WTC11 (cell line): ENCODE data around the gene PER3. TPM values are rescaled to one million over a fixed set of nuclear protein-coding genes. Genes with fewer than 3 reads are reported as not detected.

Experiments used
- ATAC-seq: fragments of 200-7000 bp; cut with Tn5 transposase; 2 replicates; pipeline ENCODE4 v1.10.0; 2021; ENCODE audit warnings: mild to moderate bottlenecking, moderate library complexity
- CTCF ChIA-PET: fragments of 300-600 bp; sonication (Branson Sonifier 250); formaldehyde crosslinking; loops from one replicate; lab custom pipeline; 2021; ENCODE audit warnings: antibody characterized with exemption; lab: Charles Lee
- POLR2A ChIA-PET: fragments of 350-600 bp; sonication (Branson Sonifier 250); formaldehyde crosslinking; loops from one replicate; lab custom pipeline; 2021; ENCODE audit warnings: antibody characterized with exemption; lab: Charles Lee
- DNase-seq: peaks from one replicate; pipeline ENCODE4 v3.0.0; 2021; ENCODE audit warnings: low spot score
- H3K27ac Mint-ChIP-seq: 2 replicates; pipeline ENCODE4 v1.8.0; 2021; ENCODE audit warnings: mixed read lengths
- H3K27me3 Mint-ChIP-seq: 2 replicates; pipeline ENCODE4 v1.8.0; 2021; ENCODE audit warnings: low read depth, mild to moderate bottlenecking, moderate library complexity, mixed read lengths
- H3K36me3 Mint-ChIP-seq: 2 replicates; pipeline ENCODE4 v1.8.0; 2021; ENCODE audit warnings: mixed read lengths
- H3K4me1 Mint-ChIP-seq: 2 replicates; pipeline ENCODE4 v1.8.0; 2022; ENCODE audit warnings: mixed read lengths
- H3K4me3 Mint-ChIP-seq: 2 replicates; pipeline ENCODE4 v1.8.0; 2021; ENCODE audit warnings: mild to moderate bottlenecking, moderate library complexity, mixed read lengths
- H3K9me3 Mint-ChIP-seq: 2 replicates; pipeline ENCODE4 v1.8.0; 2021; ENCODE audit warnings: mixed read lengths
- CDX4 ChIP-seq: fragments of 250-450 bp; sonication (Bioruptor Pico); IDR thresholded peaks from 2 replicates; pipeline ENCODE4 v1.9.0; 2021; ENCODE audit warnings: moderate library complexity, mild to moderate bottlenecking, inconsistent platforms, borderline replicate concordance
- CTCF ChIP-seq: fragments of 200-600 bp; IDR thresholded peaks from 2 replicates; pipeline ENCODE4 v1.8.0; 2022; ENCODE audit warnings: antibody characterized with exemption
- ESRRA ChIP-seq: sonication (generic); formaldehyde crosslinking; IDR thresholded peaks from 2 replicates; pipeline ENCODE4 v1.8.1; 2022; ENCODE audit warnings: mild to moderate bottlenecking, missing genetic modification reagents, borderline replicate concordance
- FOXJ3 ChIP-seq: sonication (generic); formaldehyde crosslinking; IDR thresholded peaks from 2 replicates; pipeline ENCODE4 v1.9.0; 2021; ENCODE audit warnings: missing genetic modification reagents, mild to moderate bottlenecking, borderline replicate concordance
- MYBL2 ChIP-seq: sonication (generic); formaldehyde crosslinking; IDR thresholded peaks from 2 replicates; pipeline ENCODE4 v1.8.1; 2023; ENCODE audit warnings: mild to moderate bottlenecking, moderate library complexity, missing genetic modification reagents
- NFATC4 ChIP-seq: fragments of 250-450 bp; sonication (Bioruptor Pico); IDR thresholded peaks from 2 replicates; pipeline ENCODE4 v1.9.0; 2021; ENCODE audit warnings: mild to moderate bottlenecking
- OVOL2 ChIP-seq: fragments of 250-450 bp; sonication (Bioruptor Pico); IDR thresholded peaks from 2 replicates; pipeline ENCODE4 v1.9.0; 2021; ENCODE audit warnings: mild to moderate bottlenecking, borderline replicate concordance
- PRDM15 ChIP-seq: sonication (generic); formaldehyde crosslinking; IDR thresholded peaks from 2 replicates; pipeline ENCODE4 v1.8.0; 2022; ENCODE audit warnings: missing genetic modification reagents
- ZNF138 ChIP-seq: sonication (generic); formaldehyde crosslinking; conservative IDR thresholded peaks from 2 replicates; pipeline ENCODE4 v1.8.1; 2022; ENCODE audit warnings: mild to moderate bottlenecking, moderate library complexity, missing genetic modification reagents
- ZNF317 ChIP-seq: sonication (generic); formaldehyde crosslinking; IDR thresholded peaks from 2 replicates; pipeline ENCODE4 v1.8.1; 2023; ENCODE audit warnings: low read depth, mild to moderate bottlenecking, moderate library complexity, missing genetic modification reagents, borderline replicate concordance
- ZNF423 ChIP-seq: fragments of 250-450 bp; sonication (Bioruptor Pico); IDR thresholded peaks from 2 replicates; pipeline ENCODE4 v2.1.2; 2022; ENCODE audit warnings: mild to moderate bottlenecking, moderate library complexity
- total RNA-seq: library from RNA; stranded (reverse); gene quantifications from 3 replicates; pipeline ENCODE4 v1.2.3, GENCODE V29; 2021
- TF ChIP-seq, protein P1 (sequence below): sonication (generic); formaldehyde crosslinking; IDR thresholded peaks from 2 replicates; pipeline ENCODE4 v1.8.0; 2022; ENCODE audit warnings: mild to moderate bottlenecking, missing genetic modification reagents
- TF ChIP-seq, protein P2 (sequence below): fragments of 250-450 bp; sonication (Bioruptor Pico); IDR thresholded peaks from 2 replicates; pipeline ENCODE4 v1.9.0; 2021; ENCODE audit warnings: mild to moderate bottlenecking, borderline replicate concordance
- TF ChIP-seq, protein P3 (sequence below): sonication (generic); formaldehyde crosslinking; IDR thresholded peaks from 2 replicates; pipeline ENCODE4 v1.8.1; 2023; ENCODE audit warnings: mild to moderate bottlenecking, missing genetic modification reagents, borderline replicate concordance
- TF ChIP-seq, protein P4 (sequence below): sonication (generic); formaldehyde crosslinking; IDR thresholded peaks from 2 replicates; pipeline ENCODE4 v1.8.1; 2023; ENCODE audit warnings: mild to moderate bottlenecking, missing genetic modification reagents

Gene PER3
- total RNA-seq, 1 experiment from 2014 or later: 8.5 TPM

DNA sequence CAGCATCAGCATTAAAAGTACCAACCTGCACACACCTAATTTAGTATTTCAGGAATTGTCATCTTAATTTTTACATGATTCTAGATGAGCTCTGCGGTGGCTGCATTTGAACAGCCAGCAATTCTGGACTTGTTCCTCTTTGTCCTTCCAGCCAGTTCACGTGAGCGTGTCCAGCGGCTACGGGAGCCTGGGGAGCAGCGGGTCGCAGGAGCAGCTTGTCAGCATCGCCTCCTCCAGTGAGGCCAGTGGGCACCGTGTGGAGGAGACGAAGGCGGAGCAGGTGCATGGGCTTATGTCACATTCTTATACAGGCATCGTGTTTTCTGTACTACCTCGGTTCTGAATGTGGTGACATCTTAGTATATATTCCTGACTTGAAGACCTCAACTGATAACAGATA is 25.7 kb downstream of the PER3 start (continued):
- TF ChIP-seq MYBL2 (no peak), ZNF317 (CRISPR knock-in tag) (no peak), ZNF423 (no peak), FOXJ3 (CRISPR knock-in tag) (no peak)

DNA sequence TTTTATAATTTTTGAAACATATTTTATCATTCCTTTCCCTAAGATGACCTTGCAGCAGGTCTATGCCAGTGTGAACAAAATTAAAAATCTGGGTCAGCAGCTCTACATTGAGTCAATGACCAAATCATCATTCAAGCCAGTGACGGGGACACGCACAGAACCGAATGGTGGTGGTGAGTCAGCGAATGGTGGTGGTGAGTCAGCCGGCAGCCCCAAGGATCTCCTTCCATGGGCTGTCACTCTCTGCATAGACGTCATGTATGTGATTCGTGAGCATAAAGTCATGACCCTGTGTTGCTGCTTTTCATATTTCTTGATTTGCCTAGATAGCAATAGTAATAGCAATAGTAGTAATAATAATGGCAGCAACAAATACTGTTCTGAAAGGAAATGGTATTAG is 26.3 kb downstream of the PER3 start:
- ATAC-seq: no peak
- no peak overlapping the region for H3K4me3 Mint-ChIP-seq
- H3K4me1 Mint-ChIP-seq: no peaks in the 10 kb centered on the region
- peaks cover 6% of the 10 kb centered on the region; the same call in 1 of the 2 replicates for H3K27me3 Mint-ChIP-seq
- no peak for DNase-seq
- no peak overlapping the region for H3K27ac Mint-ChIP-seq
- peaks cover 36% of the 10 kb centered on the region for H3K36me3 Mint-ChIP-seq
- CTCF ChIA-PET: no interaction called here
- TF ChIP-seq, protein P1, sequence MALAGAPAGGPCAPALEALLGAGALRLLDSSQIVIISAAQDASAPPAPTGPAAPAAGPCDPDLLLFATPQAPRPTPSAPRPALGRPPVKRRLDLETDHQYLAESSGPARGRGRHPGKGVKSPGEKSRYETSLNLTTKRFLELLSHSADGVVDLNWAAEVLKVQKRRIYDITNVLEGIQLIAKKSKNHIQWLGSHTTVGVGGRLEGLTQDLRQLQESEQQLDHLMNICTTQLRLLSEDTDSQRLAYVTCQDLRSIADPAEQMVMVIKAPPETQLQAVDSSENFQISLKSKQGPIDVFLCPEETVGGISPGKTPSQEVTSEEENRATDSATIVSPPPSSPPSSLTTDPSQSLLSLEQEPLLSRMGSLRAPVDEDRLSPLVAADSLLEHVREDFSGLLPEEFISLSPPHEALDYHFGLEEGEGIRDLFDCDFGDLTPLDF (CRISPR knock-in tag): no peak
- TF ChIP-seq ESRRA (CRISPR knock-in tag) (no peak), NFATC4 (CRISPR knock-in tag) (no peak), ZNF138 (CRISPR knock-in tag) (no peak)
- peaks cover 25% of the 10 kb centered on the region for H3K9me3 Mint-ChIP-seq
- POLR2A ChIA-PET: no interaction called here

DNA sequence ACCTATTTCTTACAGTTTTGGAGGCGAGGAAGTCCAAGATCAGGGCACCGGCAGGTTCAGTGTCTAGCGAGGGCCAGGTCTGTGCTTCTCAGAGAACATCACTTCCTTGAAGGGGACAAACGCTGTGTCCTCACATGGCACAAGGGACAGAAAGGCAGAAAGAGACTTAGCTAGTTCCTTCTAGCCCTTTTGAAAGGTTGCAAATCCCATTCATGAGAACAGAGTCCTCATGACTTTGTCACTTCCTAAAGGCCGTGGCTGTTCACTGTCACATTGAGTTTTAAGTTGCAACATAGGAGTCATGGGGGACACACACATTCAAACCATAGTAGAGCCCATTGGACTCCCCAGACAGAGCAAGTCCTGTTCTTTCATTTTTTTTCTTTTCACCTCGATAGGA is 27.4 kb downstream of the PER3 start:
- peaks cover 25% of the 10 kb centered on the region for H3K9me3 Mint-ChIP-seq
- H3K36me3 Mint-ChIP-seq: peaks cover 36% of the 10 kb centered on the region
- ATAC-seq (no peak), DNase-seq (no peak)
- ChIA-PET POLR2A (no interaction called here), CTCF (no interaction called here)
- H3K4me1 Mint-ChIP-seq: no peaks in the 10 kb centered on the region
- no peak overlapping the region for H3K27ac Mint-ChIP-seq
- no peak overlapping the region for H3K4me3 Mint-ChIP-seq
- peaks cover 6% of the 10 kb centered on the region; the same call in 1 of the 2 replicates for H3K27me3 Mint-ChIP-seq
- TF ChIP-seq ZNF423 (no peak), ZNF138 (CRISPR knock-in tag) (no peak), CTCF (no peak), CDX4 (CRISPR knock-in tag) (no peak), OVOL2 (no peak), PRDM15 (CRISPR knock-in tag) (no peak)
- TF ChIP-seq, protein P2, sequence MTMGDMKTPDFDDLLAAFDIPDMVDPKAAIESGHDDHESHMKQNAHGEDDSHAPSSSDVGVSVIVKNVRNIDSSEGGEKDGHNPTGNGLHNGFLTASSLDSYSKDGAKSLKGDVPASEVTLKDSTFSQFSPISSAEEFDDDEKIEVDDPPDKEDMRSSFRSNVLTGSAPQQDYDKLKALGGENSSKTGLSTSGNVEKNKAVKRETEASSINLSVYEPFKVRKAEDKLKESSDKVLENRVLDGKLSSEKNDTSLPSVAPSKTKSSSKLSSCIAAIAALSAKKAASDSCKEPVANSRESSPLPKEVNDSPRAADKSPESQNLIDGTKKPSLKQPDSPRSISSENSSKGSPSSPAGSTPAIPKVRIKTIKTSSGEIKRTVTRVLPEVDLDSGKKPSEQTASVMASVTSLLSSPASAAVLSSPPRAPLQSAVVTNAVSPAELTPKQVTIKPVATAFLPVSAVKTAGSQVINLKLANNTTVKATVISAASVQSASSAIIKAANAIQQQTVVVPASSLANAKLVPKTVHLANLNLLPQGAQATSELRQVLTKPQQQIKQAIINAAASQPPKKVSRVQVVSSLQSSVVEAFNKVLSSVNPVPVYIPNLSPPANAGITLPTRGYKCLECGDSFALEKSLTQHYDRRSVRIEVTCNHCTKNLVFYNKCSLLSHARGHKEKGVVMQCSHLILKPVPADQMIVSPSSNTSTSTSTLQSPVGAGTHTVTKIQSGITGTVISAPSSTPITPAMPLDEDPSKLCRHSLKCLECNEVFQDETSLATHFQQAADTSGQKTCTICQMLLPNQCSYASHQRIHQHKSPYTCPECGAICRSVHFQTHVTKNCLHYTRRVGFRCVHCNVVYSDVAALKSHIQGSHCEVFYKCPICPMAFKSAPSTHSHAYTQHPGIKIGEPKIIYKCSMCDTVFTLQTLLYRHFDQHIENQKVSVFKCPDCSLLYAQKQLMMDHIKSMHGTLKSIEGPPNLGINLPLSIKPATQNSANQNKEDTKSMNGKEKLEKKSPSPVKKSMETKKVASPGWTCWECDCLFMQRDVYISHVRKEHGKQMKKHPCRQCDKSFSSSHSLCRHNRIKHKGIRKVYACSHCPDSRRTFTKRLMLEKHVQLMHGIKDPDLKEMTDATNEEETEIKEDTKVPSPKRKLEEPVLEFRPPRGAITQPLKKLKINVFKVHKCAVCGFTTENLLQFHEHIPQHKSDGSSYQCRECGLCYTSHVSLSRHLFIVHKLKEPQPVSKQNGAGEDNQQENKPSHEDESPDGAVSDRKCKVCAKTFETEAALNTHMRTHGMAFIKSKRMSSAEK (CRISPR knock-in tag): no peak
- TF ChIP-seq, protein P3, sequence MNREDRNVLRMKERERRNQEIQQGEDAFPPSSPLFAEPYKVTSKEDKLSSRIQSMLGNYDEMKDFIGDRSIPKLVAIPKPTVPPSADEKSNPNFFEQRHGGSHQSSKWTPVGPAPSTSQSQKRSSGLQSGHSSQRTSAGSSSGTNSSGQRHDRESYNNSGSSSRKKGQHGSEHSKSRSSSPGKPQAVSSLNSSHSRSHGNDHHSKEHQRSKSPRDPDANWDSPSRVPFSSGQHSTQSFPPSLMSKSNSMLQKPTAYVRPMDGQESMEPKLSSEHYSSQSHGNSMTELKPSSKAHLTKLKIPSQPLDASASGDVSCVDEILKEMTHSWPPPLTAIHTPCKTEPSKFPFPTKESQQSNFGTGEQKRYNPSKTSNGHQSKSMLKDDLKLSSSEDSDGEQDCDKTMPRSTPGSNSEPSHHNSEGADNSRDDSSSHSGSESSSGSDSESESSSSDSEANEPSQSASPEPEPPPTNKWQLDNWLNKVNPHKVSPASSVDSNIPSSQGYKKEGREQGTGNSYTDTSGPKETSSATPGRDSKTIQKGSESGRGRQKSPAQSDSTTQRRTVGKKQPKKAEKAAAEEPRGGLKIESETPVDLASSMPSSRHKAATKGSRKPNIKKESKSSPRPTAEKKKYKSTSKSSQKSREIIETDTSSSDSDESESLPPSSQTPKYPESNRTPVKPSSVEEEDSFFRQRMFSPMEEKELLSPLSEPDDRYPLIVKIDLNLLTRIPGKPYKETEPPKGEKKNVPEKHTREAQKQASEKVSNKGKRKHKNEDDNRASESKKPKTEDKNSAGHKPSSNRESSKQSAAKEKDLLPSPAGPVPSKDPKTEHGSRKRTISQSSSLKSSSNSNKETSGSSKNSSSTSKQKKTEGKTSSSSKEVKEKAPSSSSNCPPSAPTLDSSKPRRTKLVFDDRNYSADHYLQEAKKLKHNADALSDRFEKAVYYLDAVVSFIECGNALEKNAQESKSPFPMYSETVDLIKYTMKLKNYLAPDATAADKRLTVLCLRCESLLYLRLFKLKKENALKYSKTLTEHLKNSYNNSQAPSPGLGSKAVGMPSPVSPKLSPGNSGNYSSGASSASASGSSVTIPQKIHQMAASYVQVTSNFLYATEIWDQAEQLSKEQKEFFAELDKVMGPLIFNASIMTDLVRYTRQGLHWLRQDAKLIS (CRISPR knock-in tag): no peak
- TF ChIP-seq, protein P4, sequence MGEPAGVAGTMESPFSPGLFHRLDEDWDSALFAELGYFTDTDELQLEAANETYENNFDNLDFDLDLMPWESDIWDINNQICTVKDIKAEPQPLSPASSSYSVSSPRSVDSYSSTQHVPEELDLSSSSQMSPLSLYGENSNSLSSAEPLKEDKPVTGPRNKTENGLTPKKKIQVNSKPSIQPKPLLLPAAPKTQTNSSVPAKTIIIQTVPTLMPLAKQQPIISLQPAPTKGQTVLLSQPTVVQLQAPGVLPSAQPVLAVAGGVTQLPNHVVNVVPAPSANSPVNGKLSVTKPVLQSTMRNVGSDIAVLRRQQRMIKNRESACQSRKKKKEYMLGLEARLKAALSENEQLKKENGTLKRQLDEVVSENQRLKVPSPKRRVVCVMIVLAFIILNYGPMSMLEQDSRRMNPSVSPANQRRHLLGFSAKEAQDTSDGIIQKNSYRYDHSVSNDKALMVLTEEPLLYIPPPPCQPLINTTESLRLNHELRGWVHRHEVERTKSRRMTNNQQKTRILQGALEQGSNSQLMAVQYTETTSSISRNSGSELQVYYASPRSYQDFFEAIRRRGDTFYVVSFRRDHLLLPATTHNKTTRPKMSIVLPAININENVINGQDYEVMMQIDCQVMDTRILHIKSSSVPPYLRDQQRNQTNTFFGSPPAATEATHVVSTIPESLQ: no peak
